ENCODE results near the gene TMEM109.

TMEM109 gene

DNA sequence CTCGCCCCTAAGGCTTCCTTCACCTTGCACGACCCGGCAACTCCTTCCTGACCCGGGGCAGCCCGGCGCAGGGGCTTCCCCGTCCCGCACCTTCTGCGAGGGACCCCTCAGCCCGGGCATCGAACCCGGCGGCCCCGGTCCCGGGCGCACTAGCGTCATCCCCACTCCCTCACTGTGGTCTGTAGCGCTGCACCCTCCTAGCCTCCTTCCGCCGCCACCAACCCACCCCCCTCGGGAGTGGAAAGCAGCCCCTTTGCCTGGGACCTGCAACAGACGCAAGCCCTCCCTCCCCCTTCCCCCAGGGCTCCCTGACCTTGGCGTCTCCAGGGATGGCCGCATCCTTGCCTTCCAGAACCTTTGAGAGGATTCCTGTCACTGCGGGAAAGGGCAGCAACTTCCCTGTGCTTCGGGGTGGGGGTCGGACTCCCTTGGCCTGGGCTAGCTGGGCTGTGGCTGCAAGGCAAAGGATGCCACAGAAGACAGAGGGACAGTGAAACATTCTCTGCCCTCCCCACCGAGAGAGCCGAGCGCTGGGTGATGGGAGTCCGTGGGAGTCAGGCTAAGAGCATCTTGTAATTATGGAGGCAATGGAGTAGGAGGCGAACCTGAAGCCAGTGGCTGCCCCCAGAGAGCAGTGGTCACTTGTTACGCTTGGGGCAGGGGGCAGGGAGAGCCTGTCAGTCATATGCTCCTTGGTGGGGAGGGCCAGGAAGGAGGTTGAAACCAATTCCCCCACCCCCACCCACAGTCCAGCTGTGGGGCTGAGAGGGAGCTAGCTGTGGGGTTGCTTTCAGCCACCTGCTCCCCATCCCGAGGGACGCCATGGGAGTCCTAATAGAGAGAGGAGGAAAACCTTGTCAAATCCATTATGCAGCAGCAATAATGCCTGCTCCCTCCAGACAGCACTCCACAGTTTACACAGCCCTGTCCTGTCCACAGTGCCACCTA is 11.2 kb downstream of the TMEM109 start:
- peak in 2 of 56 donors; percentile 19 to 26 for DNase-seq

DNA sequence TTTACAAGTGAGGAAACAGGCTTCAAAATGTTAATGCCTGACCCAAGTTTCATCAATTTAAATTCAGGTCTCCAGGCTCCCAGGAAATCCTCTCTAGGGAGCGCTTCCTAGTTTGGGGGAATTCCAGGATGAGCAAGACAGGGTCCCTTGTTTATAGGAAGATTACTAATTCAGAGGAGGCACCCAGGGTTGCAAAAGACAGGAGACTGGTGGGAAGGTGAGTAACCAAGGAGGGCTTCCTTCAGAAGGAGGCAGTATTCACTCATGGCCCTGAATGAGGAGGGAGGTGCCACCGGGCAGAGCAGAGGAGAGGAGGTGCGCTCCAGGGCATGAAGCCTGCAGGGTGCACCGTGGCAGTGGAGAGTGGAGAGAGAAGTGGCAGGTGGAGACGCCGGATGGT is 11.9 kb downstream of the TMEM109 start:
- DNase-seq: no peak

DNA sequence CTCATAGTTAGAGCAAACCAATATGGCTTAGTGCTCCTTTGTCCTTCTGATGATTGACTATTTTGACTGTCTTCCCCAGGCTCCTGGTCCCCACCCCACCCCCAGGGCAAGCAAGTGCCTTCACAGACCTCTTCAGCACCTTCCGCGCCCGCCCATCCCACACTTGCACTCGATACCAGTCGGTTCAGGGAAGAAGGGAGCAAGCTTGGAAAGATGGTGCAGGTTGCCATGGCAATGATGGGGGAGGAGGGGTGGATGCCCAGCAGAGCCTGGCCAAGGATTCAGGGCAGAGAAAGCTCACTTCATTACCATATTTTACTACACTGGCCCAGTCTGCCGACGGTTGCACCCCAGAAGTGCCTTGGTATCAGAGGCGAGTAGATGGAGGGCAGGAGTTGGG is 12.5 kb downstream of the TMEM109 start:
- DNase-seq: peak in 19 of 56 donors; percentile 19 to 56 (median 39)

DNA sequence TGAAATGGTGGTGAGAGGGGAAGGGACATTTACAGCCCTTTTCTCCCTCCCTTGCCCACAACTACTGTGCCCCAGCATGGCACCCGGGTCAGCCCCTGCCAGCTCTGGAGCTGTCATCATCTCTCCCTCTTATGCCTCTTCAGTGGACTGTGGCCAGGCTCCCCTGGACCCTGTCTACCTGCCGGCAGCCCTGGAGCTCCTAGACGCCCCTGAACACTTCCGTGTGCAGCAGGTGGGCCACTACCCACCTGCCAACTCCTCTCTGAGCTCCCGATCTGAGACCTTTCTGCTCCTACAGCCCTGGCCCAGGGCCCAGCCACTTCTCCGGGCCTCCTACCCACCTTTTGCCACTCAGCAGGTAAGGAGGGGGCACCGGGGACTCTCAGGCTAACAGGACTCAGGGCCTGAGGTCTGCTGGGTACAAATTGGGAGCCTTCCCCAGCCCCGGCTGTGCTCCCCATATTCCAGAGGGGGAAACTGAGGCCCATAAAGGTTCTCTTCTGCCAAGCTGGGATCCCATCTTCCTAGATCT is 13.2 kb downstream of the TMEM109 start:
- DNase-seq: no peak

DNA sequence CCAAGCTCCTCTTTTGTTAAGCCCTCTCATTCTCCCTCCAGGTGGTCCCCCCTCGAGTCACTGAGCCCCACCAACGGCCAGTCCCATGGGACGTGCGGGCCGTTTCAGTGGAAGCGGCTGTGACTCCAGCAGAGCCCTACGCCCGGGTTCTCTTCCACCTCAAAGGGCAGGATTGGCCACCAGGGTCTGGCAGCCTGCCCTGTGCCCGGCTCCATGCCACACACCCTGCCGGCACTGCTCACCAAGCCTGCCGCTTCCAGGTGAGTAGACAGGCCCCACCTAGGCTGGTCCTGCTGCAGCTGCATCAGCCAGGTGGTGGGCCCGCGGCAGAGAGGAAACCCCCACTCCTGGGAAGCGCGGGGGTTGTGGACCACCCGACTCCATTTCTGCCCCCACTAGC is 13.6 kb downstream of the TMEM109 start:
- no peak for DNase-seq

DNA sequence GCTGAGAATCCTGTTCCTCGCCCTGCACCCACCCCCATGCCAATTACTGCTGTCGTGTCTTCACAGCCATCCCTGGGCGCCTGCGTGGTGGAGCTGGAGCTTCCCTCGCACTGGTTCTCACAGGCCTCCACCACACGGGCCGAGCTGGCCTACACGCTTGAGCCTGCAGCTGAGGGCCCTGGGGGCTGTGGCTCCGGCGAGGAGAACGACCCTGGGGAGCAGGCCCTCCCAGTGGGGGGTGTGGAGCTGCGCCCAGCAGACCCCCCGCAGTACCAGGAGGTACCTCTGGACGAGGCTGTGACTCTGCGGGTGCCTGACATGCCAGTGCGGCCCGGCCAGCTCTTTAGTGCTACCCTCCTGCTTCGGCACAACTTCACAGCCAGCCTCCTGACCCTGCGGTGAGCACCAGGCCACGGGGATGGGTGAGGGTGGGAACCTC is 14.6 kb downstream of the TMEM109 start:
- DNase-seq: peak in 4 of 56 donors; percentile 21 to 29 (median 26)

DNA sequence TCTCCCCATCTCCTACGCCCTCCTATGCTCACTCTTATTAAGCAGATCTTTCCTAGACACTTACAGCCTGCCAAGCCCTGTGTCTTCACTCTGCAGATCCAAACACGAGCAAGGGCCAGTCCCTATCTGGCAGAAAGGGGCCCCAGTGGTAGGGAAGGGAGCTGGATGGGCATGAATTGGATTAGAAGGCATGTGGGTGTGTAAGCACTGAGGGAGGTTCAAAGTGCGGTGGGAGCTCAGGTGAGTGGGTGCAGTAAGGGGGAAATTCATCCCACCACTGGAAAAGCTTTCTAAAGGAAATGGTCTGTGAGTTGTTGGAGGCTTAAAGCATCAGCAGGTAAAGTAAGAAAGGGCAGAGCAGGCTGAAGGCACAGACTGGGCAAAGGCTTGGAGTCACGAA is 15.8 kb downstream of the TMEM109 start:
- no peak for DNase-seq

DNA sequence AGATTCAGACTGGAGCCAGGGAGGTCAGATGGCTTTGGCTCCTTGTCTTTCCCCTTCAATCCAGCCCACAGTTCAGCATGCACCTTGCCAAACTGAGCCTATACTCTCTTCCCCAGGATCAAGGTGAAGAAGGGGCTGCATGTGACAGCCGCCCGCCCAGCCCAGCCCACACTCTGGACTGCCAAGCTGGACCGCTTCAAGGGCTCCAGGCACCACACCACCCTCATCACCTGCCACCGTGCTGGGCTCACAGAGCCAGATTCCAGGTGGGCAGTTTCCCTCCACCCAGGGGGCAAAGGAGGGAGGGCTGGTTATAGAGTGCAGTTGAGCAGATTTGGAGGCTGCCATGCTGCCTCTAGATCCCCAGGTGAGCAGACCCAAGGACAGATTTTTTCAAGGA is 16.4 kb downstream of the TMEM109 start:
- no peak for DNase-seq

DNA sequence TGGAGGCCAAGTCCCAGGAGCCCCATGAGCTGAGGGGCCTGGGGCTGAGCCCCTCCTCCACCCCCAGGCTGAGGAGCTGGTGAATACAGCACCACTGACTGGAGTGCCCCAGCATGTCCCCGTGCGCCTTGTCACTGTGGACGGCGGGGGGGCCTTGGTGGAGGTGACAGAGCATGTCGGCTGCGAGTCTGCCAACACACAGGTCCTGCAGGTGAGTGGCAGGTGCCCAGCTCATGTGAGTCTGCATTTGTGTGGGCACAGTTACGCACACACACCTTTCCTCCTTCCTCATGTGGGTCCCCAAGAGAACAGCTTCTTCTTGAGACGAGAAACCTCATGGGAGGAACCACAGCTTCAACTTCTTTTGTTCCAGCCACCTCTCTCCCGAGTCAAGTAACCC is 18.0 kb downstream of the TMEM109 start:
- DNase-seq: no peak

DNA sequence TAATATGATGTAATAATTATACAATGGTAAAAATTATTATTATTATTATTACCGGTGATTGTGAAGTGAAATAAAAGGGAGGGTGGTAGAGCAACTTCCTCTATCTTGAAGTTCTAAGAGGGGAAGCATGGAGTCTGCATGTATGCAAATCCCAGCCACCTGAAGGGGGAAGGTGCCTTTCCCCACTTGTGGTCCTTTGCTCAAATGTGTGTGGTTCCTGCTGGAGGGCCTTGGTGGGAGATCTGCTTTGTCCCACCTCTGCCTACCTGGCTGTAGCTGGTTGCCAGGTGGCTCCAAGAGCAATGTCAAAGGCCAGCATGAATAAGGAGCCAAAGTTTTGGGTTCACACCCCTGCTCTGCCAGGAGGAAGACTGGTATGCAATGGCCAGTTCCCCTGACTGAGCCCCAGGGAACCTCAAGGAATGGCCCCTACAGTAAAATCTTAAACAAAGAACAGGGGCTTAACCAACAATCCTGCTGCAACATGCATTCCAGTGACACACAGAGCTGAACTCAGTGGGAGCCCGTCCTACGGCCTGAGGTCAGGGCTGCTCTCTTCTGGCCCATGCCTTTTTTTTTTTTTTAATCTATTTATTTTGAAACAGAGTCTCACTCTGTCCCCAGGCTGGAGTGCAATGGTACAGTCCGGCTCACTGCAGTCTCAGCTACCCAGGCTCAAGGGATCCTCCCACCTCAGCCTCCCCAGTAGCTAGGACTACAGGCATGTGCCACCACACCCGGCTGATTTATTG is 18.8 kb downstream of the TMEM109 start:
- DNase-seq: no peak

DNA sequence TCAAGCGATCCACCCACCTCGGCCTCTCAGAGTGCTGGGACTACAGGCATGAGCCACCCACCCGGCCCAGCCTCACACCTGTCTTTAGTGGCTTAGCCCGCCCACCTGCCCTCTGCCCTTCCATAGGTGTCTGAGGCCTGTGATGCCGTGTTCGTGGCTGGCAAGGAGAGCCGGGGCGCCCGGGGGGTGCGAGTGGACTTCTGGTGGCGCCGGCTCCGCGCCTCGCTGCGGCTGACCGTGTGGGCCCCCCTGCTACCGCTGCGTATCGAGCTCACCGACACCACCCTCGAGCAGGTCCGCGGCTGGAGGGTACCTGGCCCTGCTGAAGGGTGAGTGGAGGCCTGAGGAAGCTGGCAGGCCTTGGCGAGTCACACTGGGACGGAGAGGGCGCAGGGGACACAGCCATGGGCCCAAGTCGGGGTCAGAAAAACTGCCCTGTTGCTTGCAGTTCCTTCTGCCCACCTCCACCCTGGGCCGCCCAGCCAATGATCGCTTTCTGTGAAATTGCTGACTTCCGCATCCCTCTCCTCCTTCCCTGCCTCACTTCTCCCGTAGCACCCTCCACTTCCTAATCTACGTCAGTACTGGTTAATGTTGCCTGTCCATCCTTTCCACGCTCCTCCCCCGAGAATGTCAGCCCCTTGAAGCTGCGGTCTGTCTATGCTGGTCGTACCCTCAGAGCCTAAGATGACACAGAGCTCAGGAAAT is 19.6 kb downstream of the TMEM109 start:
- no peak for DNase-seq

DNA sequence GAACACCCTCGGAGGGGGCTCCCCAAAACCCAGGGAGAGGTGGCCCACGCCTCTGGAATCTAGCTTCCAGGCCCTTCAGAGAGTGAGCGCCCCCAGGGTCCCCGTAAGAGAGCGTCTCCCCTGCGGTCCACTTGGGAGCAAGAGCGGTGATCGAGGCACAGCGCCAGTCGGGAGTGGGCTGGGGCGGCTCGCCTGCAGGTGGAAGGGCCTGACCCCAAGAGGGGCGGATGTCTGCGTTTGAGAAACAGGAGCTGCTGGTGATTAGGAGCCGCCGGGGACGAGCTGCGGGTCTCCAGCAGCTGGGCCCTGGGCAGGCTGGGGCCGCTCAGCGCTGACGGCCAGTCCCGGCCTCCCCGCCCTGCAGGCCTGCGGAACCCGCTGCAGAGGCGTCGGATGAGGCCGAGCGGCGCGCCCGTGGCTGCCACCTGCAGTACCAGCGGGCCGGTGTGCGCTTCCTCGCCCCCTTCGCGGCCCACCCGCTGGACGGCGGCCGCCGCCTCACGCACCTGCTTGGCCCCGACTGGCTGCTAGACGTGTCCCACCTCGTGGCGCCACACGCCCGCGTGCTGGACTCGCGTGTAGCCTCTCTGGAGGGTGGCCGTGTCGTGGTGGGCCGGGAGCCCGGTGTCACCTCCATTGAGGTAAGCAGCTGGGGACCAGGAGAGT is 20.3 kb downstream of the TMEM109 start:
- no peak for DNase-seq

DNA sequence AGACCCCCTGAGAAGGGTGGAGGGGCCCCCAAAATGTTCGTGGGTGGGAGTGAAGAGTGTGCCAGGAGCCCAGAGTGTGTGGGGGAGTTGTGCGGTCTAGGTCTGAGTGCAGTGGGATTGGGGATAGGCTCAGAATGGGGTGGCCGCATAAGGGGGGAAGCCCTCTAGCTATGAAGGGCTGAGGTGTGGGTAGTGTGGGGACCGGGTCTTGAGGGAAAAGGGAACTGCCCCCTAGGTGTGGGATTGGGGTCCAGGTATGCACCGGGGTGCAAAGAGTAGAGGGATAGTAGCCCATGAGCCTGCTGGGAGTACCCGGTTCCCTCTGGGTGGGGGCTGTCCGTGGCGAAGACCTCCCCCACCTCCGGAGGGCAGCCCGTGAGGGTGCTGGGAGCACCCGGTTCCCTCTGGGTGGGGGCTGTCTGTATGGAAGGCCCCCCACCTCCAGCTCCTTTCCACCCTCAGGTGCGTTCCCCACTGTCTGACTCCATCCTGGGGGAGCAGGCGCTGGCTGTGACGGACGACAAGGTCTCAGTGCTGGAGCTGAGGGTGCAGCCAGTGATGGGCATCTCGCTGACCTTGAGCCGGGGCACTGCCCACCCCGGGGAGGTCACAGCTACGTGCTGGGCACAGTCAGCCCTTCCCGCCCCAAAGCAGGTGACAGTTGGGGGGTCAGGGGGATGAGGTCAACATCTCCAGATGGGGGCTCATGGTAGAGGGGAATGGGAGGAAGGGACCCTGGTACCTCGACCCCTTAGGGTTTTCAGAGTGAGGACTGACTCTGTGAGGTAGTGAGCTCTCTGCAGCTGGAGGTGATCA is 21.0 kb downstream of the TMEM109 start:
- no peak for DNase-seq

DNA sequence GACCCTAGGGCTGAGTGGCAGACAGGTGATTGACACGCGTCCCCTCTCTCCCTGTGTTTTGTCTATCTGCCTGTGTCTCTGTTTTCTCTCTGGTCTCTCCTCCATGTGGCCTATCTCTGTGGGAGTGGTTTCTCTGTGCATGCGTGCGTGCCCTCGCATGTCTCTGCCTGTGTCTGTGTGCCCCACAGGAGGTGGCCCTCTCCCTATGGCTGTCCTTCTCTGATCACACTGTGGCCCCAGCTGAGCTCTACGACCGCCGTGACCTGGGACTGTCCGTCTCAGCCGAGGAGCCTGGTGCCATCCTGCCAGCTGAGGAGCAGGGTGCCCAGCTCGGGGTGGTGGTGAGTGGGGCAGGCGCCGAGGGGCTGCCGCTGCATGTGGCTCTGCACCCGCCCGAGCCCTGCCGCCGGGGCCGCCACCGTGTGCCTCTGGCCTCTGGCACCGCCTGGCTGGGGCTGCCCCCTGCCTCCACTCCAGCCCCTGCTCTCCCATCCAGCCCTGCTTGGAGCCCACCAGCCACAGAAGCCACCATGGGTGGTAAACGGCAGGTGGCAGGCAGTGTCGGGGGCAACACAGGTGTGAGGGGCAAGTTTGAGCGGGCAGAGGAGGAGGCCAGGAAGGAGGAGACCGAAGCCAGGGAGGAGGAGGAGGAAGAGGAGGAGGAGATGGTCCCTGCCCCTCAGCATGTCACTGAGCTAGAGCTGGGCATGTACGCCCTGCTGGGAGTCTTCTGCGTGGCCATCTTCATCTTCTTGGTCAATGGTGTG is 21.9 kb downstream of the TMEM109 start:
- no peak for DNase-seq

DNA sequence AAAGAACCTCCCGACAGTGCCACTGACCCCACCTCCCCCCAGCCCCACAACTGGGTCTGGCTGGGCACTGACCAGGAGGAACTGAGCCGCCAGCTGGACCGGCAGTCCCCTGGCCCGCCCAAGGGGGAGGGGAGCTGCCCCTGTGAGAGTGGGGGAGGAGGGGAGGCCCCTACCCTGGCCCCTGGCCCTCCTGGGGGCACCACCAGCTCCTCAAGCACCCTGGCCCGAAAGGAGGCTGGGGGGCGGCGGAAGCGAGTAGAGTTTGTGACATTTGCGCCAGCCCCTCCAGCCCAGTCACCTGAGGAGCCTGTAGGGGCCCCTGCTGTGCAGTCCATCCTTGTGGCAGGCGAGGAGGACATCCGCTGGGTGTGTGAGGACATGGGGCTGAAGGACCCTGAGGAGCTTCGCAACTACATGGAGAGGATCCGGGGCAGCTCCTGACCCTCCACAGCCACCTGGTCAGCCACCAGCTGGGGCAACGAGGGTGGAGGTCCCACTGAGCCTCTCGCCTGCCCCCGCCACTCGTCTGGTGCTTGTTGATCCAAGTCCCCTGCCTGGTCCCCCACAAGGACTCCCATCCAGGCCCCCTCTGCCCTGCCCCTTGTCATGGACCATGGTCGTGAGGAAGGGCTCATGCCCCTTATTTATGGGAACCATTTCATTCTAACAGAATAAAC is 22.6 kb downstream of the TMEM109 start:
- no peak for DNase-seq

DNA sequence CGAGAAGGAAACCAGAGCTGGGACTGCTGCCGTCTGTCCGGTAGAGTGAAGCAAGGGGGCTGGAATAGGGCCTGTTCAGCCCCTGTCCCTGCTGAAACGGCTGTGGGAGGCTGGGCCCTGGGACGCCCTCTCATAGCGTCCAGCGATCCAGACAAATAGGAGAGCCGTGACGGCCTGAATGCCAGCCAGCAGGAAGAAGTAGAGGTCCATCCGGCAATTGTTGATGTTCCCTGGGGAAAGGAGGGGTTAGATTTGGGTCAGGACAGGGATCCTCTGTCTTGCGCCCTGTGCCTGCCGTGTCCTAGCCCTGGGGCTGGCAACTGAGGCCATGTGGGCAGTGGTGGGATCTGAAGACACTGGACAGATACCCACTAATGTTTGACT is 23.2 kb downstream of the TMEM109 start:
- no peak for DNase-seq

DNA sequence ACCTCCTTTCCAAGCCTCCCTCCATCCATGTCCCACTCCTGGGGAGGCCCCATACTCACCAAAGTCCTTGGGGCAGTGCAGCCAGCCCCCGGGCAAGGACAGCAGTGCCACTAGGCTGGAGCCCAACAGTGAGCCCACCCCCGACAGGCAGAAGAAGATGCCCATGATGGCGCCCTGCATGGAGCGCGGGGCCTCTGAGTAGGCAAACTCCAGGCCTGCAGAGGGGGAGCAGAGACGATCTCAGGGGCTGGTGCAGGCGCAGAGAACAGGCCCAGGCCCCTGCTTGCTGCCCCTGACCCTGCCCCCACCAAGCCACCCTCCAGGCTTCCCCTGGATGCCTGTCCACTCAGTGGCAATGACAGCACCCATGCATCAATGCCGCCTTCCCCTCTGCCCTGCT is 23.9 kb downstream of the TMEM109 start:
- no peak for DNase-seq

DNA sequence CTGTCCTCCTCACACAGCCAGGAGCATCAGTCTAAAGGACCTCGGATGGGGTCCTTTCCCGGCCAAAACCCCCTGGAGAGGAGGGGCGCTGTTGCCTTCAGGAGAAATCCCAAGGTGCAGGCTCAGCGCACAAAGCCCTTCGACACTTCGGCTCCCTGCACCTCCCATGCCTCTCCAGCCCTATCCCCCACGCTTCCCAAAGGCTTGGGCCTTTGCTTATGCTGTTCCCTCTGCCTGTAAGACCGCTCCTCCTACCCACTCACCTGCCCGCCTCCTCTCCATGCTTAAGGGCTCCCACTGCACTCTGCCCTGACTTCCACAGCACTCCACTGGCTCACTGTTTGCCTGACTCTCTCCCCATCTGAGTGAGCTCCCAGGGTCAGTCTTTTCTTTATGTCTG is 24.5 kb downstream of the TMEM109 start:
- DNase-seq: no peak

DNA sequence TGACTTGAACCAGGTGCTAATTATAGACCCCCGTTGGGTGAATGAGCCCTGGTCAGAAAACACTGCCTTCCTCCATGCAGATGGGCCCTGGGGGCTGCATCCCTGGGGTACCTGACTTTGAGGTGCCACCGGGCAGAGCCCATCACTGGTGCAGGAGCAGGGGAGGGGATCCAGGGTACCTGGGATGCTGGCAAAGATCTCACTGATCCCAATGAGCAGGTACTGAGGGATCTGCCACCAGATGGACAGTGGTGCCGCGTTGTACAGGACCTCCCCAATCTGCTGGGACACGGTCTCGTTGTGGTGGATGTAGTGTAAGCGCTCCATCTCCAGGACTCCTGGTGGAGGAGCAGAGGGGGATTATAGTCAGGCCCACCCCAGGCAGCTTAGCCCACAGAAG is 25.3 kb downstream of the TMEM109 start:
- DNase-seq: no peak
